Mononuclear cell (primary cell): Measurements from ENCODE around the gene SMIM8. TPM values are rescaled to one million over a fixed set of nuclear protein-coding genes. Genes with fewer than 3 reads are reported as not detected.
"Not testable (repeated sequence)": the region's sequence is repeated elsewhere in the genome, so short reads cannot be mapped to it uniquely, and the experiment has no call there.

Experiments
- H3K27me3 ChIP-seq: 2 replicates; pipeline ENCODE4 v1.6.0; 2011; ENCODE audit warnings: low read length, control low read depth; ENCODE audit not compliant: insufficient read depth
- H3K4me1 ChIP-seq: 2 replicates; pipeline ENCODE4 v1.5.1; 2011; ENCODE audit warnings: mild to moderate bottlenecking, low read length, control low read depth; ENCODE audit not compliant: insufficient read depth
- H3K4me3 ChIP-seq: 2 replicates; pipeline ENCODE4 v1.5.1; 2011; ENCODE audit warnings: mild to moderate bottlenecking, low read length, moderate library complexity
- H3K9me3 ChIP-seq: 2 replicates; pipeline ENCODE4 v1.5.1; 2011; ENCODE audit warnings: low read depth, mild to moderate bottlenecking, control low read depth, low read length
- total RNA-seq: library from RNA; depleted of rRNA; stranded (reverse); fragments of >200 nt; gene quantifications from one replicate; pipeline ENCODE4 v1.2.3, GENCODE V29; 2012

Gene SMIM8
- total RNA-seq, 1 donor = 4.7 TPM

GRCh38 chr6:87315071-87315470, 7.3 kb upstream of the SMIM8 start:
- H3K9me3 ChIP-seq = no peaks in the 10 kb centered on the region
- peaks cover 15% of the 10 kb centered on the region for H3K27me3 ChIP-seq
- H3K4me3 ChIP-seq = no peak overlapping the region
- H3K4me1 ChIP-seq = no peaks in the 10 kb centered on the region

- Histone ChIP-seq H3K4me3 (no peak overlapping the region), H3K4me1 (peaks cover 12% of the 10 kb centered on the region), H3K9me3 (no peaks in the 10 kb centered on the region), H3K27me3 (peaks cover 10% of the 10 kb centered on the region)
Observed at GRCh38 chr6:87319271-87319987, 3.0 kb upstream of the SMIM8 start.

- not testable (repeated sequence) for H3K9me3 ChIP-seq, H3K4me3 ChIP-seq, H3K27me3 ChIP-seq
- peaks cover 12% of the 10 kb centered on the region for H3K4me1 ChIP-seq
Observed at GRCh38 chr6:87323880-87324279, 1.5 kb downstream of the SMIM8 start.

- Histone ChIP-seq H3K27me3 (no peaks in the 10 kb centered on the region), H3K9me3 (no peaks in the 10 kb centered on the region), H3K4me1 (peaks cover 8% of the 10 kb centered on the region), H3K4me3 (no peak overlapping the region)
Observed at GRCh38 chr6:87330961-87331360, 8.6 kb downstream of the SMIM8 start.

GRCh38 chr6:87333033-87333432, 10.6 kb downstream of the SMIM8 start:
- H3K27me3 ChIP-seq = no peaks in the 10 kb centered on the region
- peaks cover 8% of the 10 kb centered on the region for H3K4me1 ChIP-seq
- no peak overlapping the region for H3K4me3 ChIP-seq
- no peaks in the 10 kb centered on the region for H3K9me3 ChIP-seq

- Histone ChIP-seq H3K4me3 (no peak overlapping the region), H3K27me3 (no peaks in the 10 kb centered on the region), H3K4me1 (peaks cover 8% of the 10 kb centered on the region), H3K9me3 (no peaks in the 10 kb centered on the region)
Observed at GRCh38 chr6:87333591-87334181, 11.3 kb downstream of the SMIM8 start.

GRCh38 chr6:87334683-87335082, 12.3 kb downstream of the SMIM8 start:
- H3K4me1 ChIP-seq = peaks cover 8% of the 10 kb centered on the region
- H3K9me3 ChIP-seq = no peaks in the 10 kb centered on the region
- H3K4me3 ChIP-seq = no peak overlapping the region
- no peaks in the 10 kb centered on the region for H3K27me3 ChIP-seq

GRCh38 chr6:87336367-87336766, 14.0 kb downstream of the SMIM8 start:
- H3K4me3 ChIP-seq = no peak overlapping the region
- peaks cover 8% of the 10 kb centered on the region for H3K4me1 ChIP-seq
- H3K9me3 ChIP-seq = no peaks in the 10 kb centered on the region
- H3K27me3 ChIP-seq = no peaks in the 10 kb centered on the region

GRCh38 chr6:87340230-87340629, 17.8 kb downstream of the SMIM8 start:
- Histone ChIP-seq H3K27me3 (no peaks in the 10 kb centered on the region), H3K4me3 (no peak overlapping the region), H3K9me3 (no peaks in the 10 kb centered on the region)

GRCh38 chr6:87341158-87341557, 18.8 kb downstream of the SMIM8 start:
- Histone ChIP-seq H3K27me3 (no peaks in the 10 kb centered on the region), H3K4me3 (no peak overlapping the region), H3K4me1 (no peaks in the 10 kb centered on the region), H3K9me3 (no peaks in the 10 kb centered on the region)

More at GRCh38 chr6:87340230-87340629, 17.8 kb downstream of the SMIM8 start:
- no peaks in the 10 kb centered on the region for H3K4me1 ChIP-seq

GRCh38 chr6:87341899-87342298, 19.5 kb downstream of the SMIM8 start:
- Histone ChIP-seq H3K4me1 (no peaks in the 10 kb centered on the region), H3K27me3 (no peaks in the 10 kb centered on the region), H3K4me3 (no peak overlapping the region), H3K9me3 (no peaks in the 10 kb centered on the region)

- H3K27me3 ChIP-seq = no peaks in the 10 kb centered on the region
- no peaks in the 10 kb centered on the region for H3K4me1 ChIP-seq
- H3K4me3 ChIP-seq = no peak overlapping the region
- no peaks in the 10 kb centered on the region for H3K9me3 ChIP-seq
Observed at GRCh38 chr6:87342829-87343228, 20.4 kb downstream of the SMIM8 start.

- H3K4me1 ChIP-seq = no peaks in the 10 kb centered on the region
- H3K27me3 ChIP-seq = no peaks in the 10 kb centered on the region
- no peak within 1 kb of the TSS for H3K4me3 ChIP-seq
- H3K9me3 ChIP-seq = no peaks in the 10 kb centered on the region
Observed at GRCh38 chr6:87344731-87345130, 22.3 kb downstream of the SMIM8 start, which contains the start of gene C6orf163. Gene C6orf163, plus strand, starts transcription at chr6:87344813. Its CDS starts 287 bp downstream, at chr6:87345100.

- no peaks in the 10 kb centered on the region for H3K27me3 ChIP-seq
- no peaks in the 10 kb centered on the region for H3K9me3 ChIP-seq
- no peaks in the 10 kb centered on the region for H3K4me1 ChIP-seq
- H3K4me3 ChIP-seq = no peak overlapping the region
Observed at GRCh38 chr6:87346700-87347099, 24.3 kb downstream of the SMIM8 start.

- no peaks in the 10 kb centered on the region for H3K4me1 ChIP-seq
- H3K27me3 ChIP-seq = no peaks in the 10 kb centered on the region
- H3K4me3 ChIP-seq = no peak overlapping the region
- H3K9me3 ChIP-seq = no peaks in the 10 kb centered on the region
Observed at GRCh38 chr6:87349896-87350295, 27.5 kb downstream of the SMIM8 start.

GRCh38 chr6:87350516-87350915, 28.1 kb downstream of the SMIM8 start:
- H3K4me1 ChIP-seq = no peaks in the 10 kb centered on the region

More at GRCh38 chr6:87350516-87350915, 28.1 kb downstream of the SMIM8 start:
- Histone ChIP-seq H3K27me3 (no peaks in the 10 kb centered on the region), H3K9me3 (no peaks in the 10 kb centered on the region), H3K4me3 (no peak overlapping the region)
